ENCODE results near the gene CD79B. TPM values are rescaled to one million over a fixed set of nuclear protein-coding genes. Genes with fewer than 3 reads are reported as not detected.
"Not testable (repeated sequence)": the region's sequence is repeated elsewhere in the genome, so short reads cannot be mapped to it uniquely, and the experiment has no call there.

CD79B gene
- total and polyA plus RNA-seq, 2 of the 8 experiments (the other 6 are each of a cell fraction or from before 2014, with no cell fraction given) = 1.5 to 3.9 TPM

- H3K36me3 ChIP-seq (ENCODE audit: control insufficient read depth in 2 of 4, insufficient read depth in 4 of 4, low read length in 3 of 4); H4K91ac ChIP-seq (replicated peaks; ENCODE audit: insufficient read length, low read length); H3K23ac ChIP-seq (ENCODE audit: insufficient read length); H3K9me3 ChIP-seq (ENCODE audit: insufficient read depth in 2 of 2, low read depth in 1 of 2, low read length in 1 of 2); H3K9ac ChIP-seq (replicated peaks in 1 of 4; ENCODE audit: extremely low read depth in 1 of 4, low read depth in 3 of 4, low read length in 3 of 4); H3K14ac ChIP-seq (ENCODE audit: insufficient read length); DNase-seq (ENCODE audit: low read depth in 1 of 2, low spot score in 2 of 2); FAIRE-seq; H3K27ac ChIP-seq (ENCODE audit: low read depth, low read length); H3K27me3 ChIP-seq (replicated peaks in 1 of 4; ENCODE audit: control insufficient read depth in 3 of 4, extremely low read depth in 1 of 4, insufficient read depth in 3 of 4, low read length in 3 of 4); H4K5ac ChIP-seq (ENCODE audit: insufficient read length, low read depth, low read length); H3K4ac ChIP-seq (replicated peaks; ENCODE audit: insufficient read length, low read depth, low read length); H2BK120ac ChIP-seq (replicated peaks; ENCODE audit: low read depth, low read length); H2BK12ac ChIP-seq (ENCODE audit: low read depth, low read length); H2BK15ac ChIP-seq (ENCODE audit: low read length); H2AK5ac ChIP-seq (ENCODE audit: low read depth, low read length); H3K79me1 ChIP-seq (ENCODE audit: low read depth, low read length); H2BK5ac ChIP-seq (ENCODE audit: low read depth, low read length); H3K56ac ChIP-seq (replicated peaks; ENCODE audit: insufficient read length, low read depth, low read length); POLR2A ChIA-PET (ENCODE audit: partially characterized antibody); H4K8ac ChIP-seq (ENCODE audit: extremely low read depth, insufficient read depth, low read length); H2AFZ ChIP-seq (ENCODE audit: low read length); H3K79me2 ChIP-seq (ENCODE audit: control insufficient read depth in 1 of 2, insufficient read depth in 2 of 2, low read length in 2 of 2); H4K20me1 ChIP-seq (replicated peaks in 1 of 2; ENCODE audit: control insufficient read depth in 1 of 2, insufficient read depth in 2 of 2, low read length in 2 of 2); H3K18ac ChIP-seq (ENCODE audit: extremely low read depth, low read length); H3K23me2 ChIP-seq (ENCODE audit: low read depth, low read length); H3K4me3 ChIP-seq (ENCODE audit: extremely low read depth in 1 of 4, insufficient read depth in 2 of 4, low read depth in 3 of 4, low read length in 4 of 4); H2BK20ac ChIP-seq (ENCODE audit: low read length); H3K4me2 ChIP-seq (ENCODE audit: insufficient read depth in 1 of 2, low read depth in 2 of 2, low read length in 2 of 2): not testable (repeated sequence)
- H3K4me1 ChIP-seq (replicated peaks in 1 of 4; ENCODE audit: control insufficient read depth in 3 of 4, insufficient read depth in 4 of 4, low read length in 3 of 4) = peaks cover 3 to 15% (median 8%) of the 10 kb centered on the region in 4 experiments
- CTCF ChIA-PET (ENCODE audit: partially characterized antibody) = interaction anchor here (0.6 to 1.4 kb wide), 3 partner anchors 85 to 131 kb away, joined by 3 read pairs; no protein-coding TSS in a partner anchor
- WGBS, 2 experiments (ENCODE audit: extremely low coverage in 1 of 2, insufficient coverage in 1 of 2, insufficient read length in 1 of 2, insufficient replicate concordance in 2 of 2, low coverage in 1 of 2, low lambda C conversion rate in 2 of 2, missing lambda C conversion rate in 1 of 2) = 89% methylated on average over 11 of the region's 11 CpGs; no CpG with 5 or more reads in 1 of the 2 experiments
These were observed 47.0 kb downstream of the CD79B start for GRCh38 chr17:63885119-63885518.

DNA sequence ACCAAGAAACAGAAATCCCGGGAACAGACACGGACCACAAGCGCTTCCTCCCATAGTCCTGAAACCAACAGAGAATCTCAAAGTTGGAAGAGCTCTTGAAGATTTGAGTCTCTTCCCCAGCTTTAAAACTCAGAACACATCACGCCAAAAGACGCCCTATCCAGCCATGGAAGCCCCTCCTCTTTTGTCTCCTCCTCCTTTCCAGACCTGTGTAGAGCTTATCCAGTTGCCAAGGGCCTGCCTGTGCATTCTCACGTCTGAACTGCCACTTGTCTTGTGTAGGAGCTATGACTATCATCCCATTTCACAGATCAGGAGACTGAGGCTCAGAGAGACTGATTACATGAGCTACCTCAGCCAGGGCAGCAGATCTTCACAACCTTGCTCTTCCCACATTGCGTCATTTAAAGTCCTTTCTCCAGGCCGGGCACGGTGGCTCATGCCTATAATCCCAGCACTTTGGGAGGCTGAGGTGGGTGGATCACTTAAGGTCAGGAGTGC, 49.5 kb downstream of the CD79B start:
- not testable (repeated sequence) for H4K20me1 ChIP-seq (replicated peaks in 1 of 2; ENCODE audit: control insufficient read depth in 1 of 2, insufficient read depth in 2 of 2, low read length in 2 of 2); FAIRE-seq; H3K4ac ChIP-seq (replicated peaks; ENCODE audit: insufficient read length, low read depth, low read length); H3K4me3 ChIP-seq (ENCODE audit: extremely low read depth in 1 of 4, insufficient read depth in 2 of 4, low read depth in 3 of 4, low read length in 4 of 4); H4K5ac ChIP-seq (ENCODE audit: insufficient read length, low read depth, low read length); H2AFZ ChIP-seq (ENCODE audit: low read length); H3K79me1 ChIP-seq (ENCODE audit: low read depth, low read length); H3K18ac ChIP-seq (ENCODE audit: extremely low read depth, low read length); H2BK120ac ChIP-seq (replicated peaks; ENCODE audit: low read depth, low read length); H3K14ac ChIP-seq (ENCODE audit: insufficient read length); H3K79me2 ChIP-seq (ENCODE audit: control insufficient read depth in 1 of 2, insufficient read depth in 2 of 2, low read length in 2 of 2); H2AK5ac ChIP-seq (ENCODE audit: low read depth, low read length); H3K36me3 ChIP-seq (ENCODE audit: control insufficient read depth in 2 of 4, insufficient read depth in 4 of 4, low read length in 3 of 4); H3K4me2 ChIP-seq (ENCODE audit: insufficient read depth in 1 of 2, low read depth in 2 of 2, low read length in 2 of 2); H3K23me2 ChIP-seq (ENCODE audit: low read depth, low read length); H2BK12ac ChIP-seq (ENCODE audit: low read depth, low read length); H3K56ac ChIP-seq (replicated peaks; ENCODE audit: insufficient read length, low read depth, low read length); H3K27ac ChIP-seq (ENCODE audit: low read depth, low read length); H4K8ac ChIP-seq (ENCODE audit: extremely low read depth, insufficient read depth, low read length); H3K27me3 ChIP-seq (replicated peaks in 1 of 4; ENCODE audit: control insufficient read depth in 3 of 4, extremely low read depth in 1 of 4, insufficient read depth in 3 of 4, low read length in 3 of 4); H2BK5ac ChIP-seq (ENCODE audit: low read depth, low read length); H3K9me3 ChIP-seq (ENCODE audit: insufficient read depth in 2 of 2, low read depth in 1 of 2, low read length in 1 of 2); DNase-seq (ENCODE audit: low read depth in 1 of 2, low spot score in 2 of 2); H3K9ac ChIP-seq (replicated peaks in 1 of 4; ENCODE audit: extremely low read depth in 1 of 4, low read depth in 3 of 4, low read length in 3 of 4); H4K91ac ChIP-seq (replicated peaks; ENCODE audit: insufficient read length, low read length); H3K23ac ChIP-seq (ENCODE audit: insufficient read length); H2BK15ac ChIP-seq (ENCODE audit: low read length)
- peaks cover 3 to 15% (median 8%) of the 10 kb centered on the region in 4 experiments for H3K4me1 ChIP-seq (replicated peaks in 1 of 4; ENCODE audit: control insufficient read depth in 3 of 4, insufficient read depth in 4 of 4, low read length in 3 of 4)
- H2BK20ac ChIP-seq (ENCODE audit: low read length) = 0 out of 2 replicates have a peak overlapping the region, but pooled peaks have one; percentile 72
- ChIA-PET CTCF (ENCODE audit: partially characterized antibody) (interaction anchor here (0.5 to 4.5 kb wide), 20 partner anchors 8 to 744 kb away, joined by 3 to 66 read pairs (median 5); partner anchors contain the start of genes CSHL1 and GH1), POLR2A (ENCODE audit: partially characterized antibody) (interaction anchor here (0.5 to 0.7 kb wide), 2 partner anchors 8 to 42 kb away, joined by 3 to 4 read pairs; no protein-coding TSS in a partner anchor)
- 81% methylated on average over 9 of the region's 9 CpGs; no CpG with 5 or more reads in 1 of the 2 experiments for WGBS, 2 experiments (ENCODE audit: extremely low coverage in 1 of 2, insufficient coverage in 1 of 2, insufficient read length in 1 of 2, insufficient replicate concordance in 2 of 2, low coverage in 1 of 2, low lambda C conversion rate in 2 of 2, missing lambda C conversion rate in 1 of 2)
